GM11168 (cell line): ENCODE results near the gene KRT16.
"Not testable (repeated sequence)": the region's sequence is repeated elsewhere in the genome, so short reads cannot be mapped to it uniquely, and the experiment has no call there.

ENCODE experiments used
- in situ Hi-C: fragments of 300-500 bp; cut with MboI; formaldehyde crosslinking; loops from one replicate; pipeline ENCODE4 v1.12.0; 2022; ENCODE audit warnings: low sequenced_read_pairs; ENCODE audit not compliant: unreplicated experiment

Gene KRT16

DNA sequence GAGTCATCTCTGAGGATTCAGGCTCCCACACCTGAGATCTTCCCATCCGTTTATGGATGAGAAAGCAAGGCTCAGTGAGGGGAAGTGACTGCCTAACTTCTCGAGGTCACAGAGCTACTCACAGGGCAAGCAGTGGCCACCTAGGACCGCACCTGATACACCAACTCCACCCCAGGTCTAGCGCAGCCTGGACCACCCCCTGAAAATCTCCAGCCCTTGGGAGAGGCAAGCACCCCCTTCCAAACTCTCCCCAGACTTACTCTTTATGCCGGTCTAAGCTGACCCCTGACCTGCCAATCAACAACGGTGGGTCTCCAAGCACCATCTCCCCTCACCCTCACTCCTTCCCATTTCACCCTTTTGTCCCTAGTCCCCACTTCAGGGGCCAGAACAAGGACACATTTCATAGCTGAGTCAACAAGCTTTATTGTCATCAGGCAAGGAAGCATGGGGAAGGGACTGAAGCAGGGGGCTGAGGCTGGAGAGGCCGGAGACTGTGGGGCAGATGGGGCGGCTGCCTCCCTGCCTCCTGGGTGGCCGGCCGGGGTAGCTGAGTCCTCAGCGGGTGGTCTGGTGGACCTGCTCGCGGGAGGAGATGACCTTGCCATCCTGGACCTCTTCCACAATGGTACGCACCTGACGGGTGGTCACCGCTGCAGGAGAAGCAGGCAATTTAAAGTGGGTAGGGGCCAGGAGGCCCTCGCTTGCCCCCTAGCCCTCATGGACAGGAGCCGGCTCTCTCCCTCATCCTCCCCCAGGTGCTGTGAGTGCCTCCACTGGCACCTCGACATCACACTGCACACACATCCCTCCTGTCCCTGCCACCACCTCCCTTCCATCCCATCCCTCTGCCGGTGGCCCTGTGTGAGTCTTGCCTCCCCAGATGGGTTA is 6.7 kb upstream of the KRT16 start:
- in situ Hi-C loops = no loop called here

DNA sequence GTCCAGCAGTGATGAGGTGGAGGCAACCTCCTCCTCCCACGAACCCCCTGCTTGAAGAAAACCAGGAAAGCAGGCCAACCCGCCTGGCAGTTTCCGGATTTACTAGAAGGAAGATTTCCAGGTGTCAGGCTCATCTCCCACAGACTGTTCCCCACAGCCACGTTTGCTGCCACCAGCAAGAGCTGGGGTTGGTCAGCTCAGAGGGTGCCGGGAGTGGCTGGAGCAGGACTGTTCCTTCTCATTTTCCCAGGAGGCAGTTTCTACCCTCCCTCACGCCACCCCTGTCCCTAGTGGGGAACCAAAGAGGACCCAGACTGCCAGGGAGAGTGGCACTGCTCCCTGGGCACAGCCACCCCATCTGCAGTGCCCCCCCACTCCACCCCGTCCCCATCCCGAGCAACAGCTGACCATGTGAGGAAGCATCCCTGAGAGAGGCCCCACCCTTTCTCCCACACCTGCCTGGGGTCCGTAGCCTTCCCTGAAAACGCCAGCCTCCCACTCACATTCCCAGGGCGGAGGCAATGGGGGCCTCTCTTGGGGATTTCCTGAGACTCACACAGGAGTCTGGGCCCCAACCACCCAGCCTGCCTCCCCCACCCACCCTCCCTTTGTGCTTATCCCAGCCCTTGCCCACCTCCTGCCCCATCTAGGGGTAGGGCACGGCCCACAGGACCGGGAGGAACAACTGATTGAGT is 5.9 kb upstream of the KRT16 start:
- in situ Hi-C loops = no loop called here

DNA sequence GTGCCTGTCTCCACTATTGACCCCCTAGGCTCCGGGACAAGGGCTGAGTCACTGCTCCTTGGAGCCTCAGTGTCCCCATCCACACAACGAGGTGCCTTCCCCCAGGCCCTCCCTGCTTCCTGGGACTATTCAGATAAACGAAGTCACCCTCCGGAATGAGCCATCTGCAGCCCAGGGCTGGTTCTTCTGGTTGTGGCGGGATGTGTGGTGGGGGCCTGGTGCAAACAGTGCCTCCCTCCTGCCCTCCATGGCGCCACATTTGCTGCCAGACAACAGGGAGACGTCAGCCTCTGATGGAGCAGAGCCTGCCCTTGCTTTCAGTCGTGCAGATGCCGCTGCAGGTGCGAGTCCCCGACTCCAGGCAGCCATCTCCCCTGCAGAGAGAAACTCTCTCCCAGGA is 5.1 kb upstream of the KRT16 start:
- in situ Hi-C loops = no loop called here

- in situ Hi-C loops = no loop called here
Measured at GRCh38 chr17:41617136-41617535, 4.6 kb upstream of the KRT16 start.

DNA sequence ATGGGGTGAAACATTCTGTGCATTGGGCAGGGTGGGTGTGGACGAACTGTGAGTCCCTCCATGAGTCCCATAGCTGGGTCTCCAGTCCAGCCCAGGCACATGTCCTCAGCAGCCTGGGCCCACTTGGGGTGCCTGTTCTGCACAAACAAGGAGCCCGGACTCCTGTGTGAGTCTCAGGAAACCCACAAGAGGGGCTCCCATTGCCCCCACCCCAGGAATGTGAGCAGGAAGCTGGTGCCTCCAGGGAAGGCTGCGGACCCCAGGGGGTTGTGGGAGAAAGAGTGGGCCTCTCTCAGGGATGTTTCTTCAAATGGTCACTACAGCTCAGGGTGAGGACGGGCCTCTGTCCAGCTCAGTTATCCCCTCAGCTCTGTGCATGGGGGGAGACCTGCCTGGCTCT is 3.9 kb upstream of the KRT16 start:
- in situ Hi-C loops = not testable (repeated sequence)

GRCh38 chr17:41615454-41615853 is 2.9 kb upstream of the KRT16 start:
- in situ Hi-C loops = no loop called here

- in situ Hi-C loops = not testable (repeated sequence)
Measured at GRCh38 chr17:41614767-41615166, 2.2 kb upstream of the KRT16 start.

- in situ Hi-C loops = no loop called here
Measured at GRCh38 chr17:41614098-41614497, 1.5 kb upstream of the KRT16 start.

DNA sequence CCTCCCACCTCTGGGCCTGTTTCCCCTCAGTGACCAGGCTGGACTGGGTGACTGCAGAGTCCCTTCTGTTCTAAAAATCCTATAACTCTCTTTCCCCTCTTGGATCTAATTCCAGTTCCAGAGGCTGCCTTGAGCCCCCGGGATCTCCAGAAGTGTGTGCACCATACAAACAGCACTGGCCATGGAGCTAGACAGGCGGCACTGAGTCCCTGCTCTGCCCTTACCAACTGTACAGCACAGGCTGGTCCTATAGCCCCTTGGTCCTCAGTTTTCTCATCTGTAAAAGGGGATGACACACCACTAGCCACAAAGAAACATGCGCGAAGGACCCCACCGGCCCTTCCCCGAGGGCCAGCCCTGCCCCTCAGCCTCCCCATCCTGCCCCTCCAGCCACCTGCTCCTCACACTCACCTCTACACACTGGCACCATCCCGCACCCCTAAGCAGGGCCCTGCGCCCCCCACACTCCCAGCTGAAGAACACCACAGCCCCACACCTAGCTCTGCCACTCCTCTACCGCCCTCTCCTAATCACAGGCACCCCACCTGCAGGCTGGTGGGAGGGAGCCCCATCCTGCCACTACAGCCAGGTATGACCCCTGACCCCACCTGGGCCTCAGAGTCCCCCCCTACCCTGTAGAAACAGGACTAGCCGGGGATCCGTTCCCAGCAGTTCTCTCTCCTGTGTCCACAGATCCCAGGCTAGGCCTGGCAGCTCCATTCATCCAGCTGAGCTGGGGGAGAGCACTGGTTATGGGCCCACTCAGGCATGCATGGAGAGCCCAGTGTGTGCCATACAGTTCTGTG is 913 bp upstream of the KRT16 start:
- in situ Hi-C loops = no loop called here

DNA sequence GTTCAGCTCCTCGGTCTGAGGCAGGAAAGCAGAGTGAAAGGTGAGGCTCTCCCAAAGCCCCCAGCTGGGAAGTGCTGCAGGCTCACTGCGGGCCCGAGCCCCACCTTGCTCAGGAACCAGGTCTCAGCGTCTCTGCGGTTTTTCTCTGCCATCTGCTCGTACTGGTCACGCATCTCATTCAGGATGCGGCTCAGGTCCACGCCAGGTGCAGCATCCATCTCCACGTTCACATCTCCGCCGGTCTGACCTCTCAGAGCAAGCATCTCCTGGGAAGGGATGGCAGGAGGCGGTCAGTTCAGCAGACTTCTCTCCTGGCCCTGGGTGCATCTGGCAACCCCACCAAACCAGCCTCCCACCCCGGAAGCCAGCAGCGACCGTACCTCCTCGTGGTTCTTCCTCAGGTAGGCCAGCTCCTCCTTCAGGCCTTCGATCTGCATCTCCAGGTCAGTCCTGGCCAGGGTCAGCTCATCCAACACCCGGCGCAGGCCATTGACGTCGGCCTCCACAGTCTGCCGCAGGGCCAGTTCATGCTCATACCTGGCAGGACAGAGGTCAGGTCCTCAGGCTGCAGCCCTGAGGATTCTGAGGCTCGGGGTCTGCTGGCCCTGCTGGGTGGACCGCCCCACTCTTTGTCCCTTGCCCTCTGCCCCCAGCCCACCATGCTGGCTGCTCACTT is 1.5 kb downstream of the KRT16 start:
- in situ Hi-C loops = no loop called here

DNA sequence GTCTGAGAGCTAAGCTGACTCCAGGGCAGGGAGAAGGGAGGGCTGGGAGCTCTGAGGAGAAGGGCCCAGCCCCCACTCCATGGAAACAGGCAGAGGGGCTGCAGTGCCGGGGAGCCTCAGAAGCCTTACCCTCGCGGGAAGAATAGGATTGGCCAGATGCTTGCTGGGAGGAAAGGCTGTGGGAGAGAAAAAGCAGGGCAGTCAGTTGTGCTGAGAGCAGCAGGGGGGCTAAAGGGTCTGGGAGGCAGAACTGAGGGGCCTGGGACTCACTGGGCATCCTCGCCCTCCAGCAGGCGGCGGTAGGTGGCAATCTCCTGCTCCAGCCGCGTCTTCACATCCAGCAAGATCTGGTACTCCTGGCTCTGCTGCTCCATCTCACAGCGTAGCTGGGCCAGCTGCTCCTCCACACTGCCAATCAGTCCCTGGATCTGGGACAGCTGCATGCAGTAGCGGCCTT is 2.5 kb downstream of the KRT16 start:
- in situ Hi-C loops = not testable (repeated sequence)

GRCh38 chr17:41606930-41607329 is 5.6 kb downstream of the KRT16 start:
- in situ Hi-C loops = not testable (repeated sequence)

DNA sequence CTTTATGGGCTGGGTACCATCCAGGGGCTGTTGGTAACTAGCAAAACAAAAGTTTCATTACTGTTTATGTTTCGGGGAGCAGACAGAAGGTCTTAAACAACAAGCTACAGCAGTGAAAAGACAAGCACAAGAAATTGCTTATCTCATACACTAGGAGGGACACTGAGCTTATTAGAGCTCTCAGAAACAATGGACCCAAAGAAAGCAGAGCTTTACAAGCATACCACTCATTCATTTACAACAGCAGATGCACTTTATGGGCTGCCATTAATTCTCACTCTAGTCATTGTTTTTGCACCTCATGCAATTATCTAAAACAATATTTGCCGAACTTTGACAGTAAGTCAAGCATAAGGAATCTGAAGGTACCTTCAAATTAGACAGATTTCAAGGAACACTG is 10.0 kb downstream of the KRT16 start:
- in situ Hi-C loops = no loop called here

GRCh38 chr17:41600318-41600717 is 12.2 kb downstream of the KRT16 start:
- in situ Hi-C loops = no loop called here

- in situ Hi-C loops = no loop called here
Measured at GRCh38 chr17:41599680-41600079, 12.9 kb downstream of the KRT16 start.

DNA sequence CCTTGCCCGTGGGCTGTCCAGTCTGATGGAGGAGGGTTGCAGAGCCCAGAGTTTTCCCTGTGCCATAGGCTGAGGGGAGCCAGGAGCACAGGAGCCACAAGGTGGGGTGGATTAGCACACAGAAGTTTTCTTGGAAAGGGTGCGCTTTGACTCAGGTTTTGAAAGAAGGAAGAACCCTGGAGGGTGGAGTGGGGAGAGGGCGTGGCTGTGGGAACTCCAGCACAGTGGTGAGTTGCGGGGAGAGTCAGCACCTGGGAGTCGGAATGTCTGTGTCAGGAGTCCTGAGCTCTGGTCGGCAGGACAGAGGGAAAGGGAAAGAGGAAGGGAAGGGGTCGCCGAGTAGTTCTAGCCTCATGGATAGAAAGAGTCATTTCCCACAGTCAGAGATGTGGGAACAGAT is 17.0 kb downstream of the KRT16 start:
- in situ Hi-C loops = no loop called here

GRCh38 chr17:41594363-41594915 is 18.1 kb downstream of the KRT16 start:
- in situ Hi-C loops = no loop called here

DNA sequence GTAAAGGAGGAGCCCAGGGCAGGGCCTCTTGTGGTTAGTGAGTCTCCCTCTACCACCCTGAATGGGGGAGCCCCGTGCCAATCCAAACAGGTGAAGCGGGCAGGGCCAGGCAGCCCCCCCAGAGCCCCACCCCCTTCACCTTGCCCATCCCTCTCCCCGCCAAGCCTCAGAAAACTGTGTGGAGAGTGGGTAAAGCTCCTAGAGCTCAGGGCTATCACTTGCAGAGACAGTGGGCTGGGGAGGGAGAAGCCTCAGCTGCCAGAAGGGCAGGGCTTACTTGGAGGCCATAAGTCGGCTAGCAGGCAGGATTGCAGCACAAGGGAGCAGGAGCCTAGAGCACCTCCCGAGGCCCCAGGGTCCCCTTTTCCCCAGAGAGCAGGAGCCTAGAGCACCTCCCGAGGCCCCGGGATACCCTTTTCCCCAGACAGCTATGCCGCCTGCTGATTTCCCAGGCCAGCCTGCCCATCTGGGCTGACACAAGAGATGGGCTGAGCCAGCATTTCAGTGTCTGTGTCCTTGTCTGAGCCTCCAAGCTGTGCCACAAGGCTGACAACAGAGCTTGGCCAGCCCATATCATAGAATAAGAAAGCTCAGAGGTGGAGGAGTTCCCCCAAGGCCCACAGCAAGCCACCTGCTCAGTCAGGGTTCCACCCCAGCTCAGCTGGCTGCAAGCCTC is 19.1 kb downstream of the KRT16 start:
- in situ Hi-C loops = no loop called here

GRCh38 chr17:41592601-41593305 is 19.8 kb downstream of the KRT16 start:
- in situ Hi-C loops = no loop called here
